Testis (tissue), 3 donors: ENCODE results near the gene FGF21. TPM values are rescaled to one million over a fixed set of nuclear protein-coding genes. Genes with fewer than 3 reads are reported as not detected.

Experiments
- DNase-seq: peaks from one replicate; pipeline ENCODE4 v3.0.0-alpha.2; 2019
- H3K27ac ChIP-seq, 2 donors: fragments of 200-600 bp; sonication (generic); one replicate each; pipeline ENCODE4 v1.5.1; 2019
- H3K27me3 ChIP-seq: fragments of 200-600 bp; sonication (generic); one replicate; pipeline ENCODE4 v1.5.1; 2019
- H3K36me3 ChIP-seq: fragments of 200-600 bp; sonication (generic); one replicate; pipeline ENCODE4 v1.5.1; 2017; ENCODE audit warnings: low read depth; ENCODE audit errors: missing control alignments
- H3K4me1 ChIP-seq: fragments of 200-600 bp; sonication (generic); one replicate; pipeline ENCODE4 v1.5.1; 2019
- H3K4me3 ChIP-seq, 2 donors: fragments of 200-600 bp; sonication (generic); one replicate each; pipeline ENCODE4 v1.5.1; 2017 to 2019
- H3K9me3 ChIP-seq: fragments of 200-600 bp; sonication (generic); one replicate; pipeline ENCODE4 v1.5.1; 2017
- POLR2A ChIP-seq: fragments of 450-650 bp; IDR thresholded peaks from one replicate; pipeline ENCODE4 v1.6.1; 2017; ENCODE audit warnings: antibody characterized with exemption, mild to moderate bottlenecking, moderate library complexity
- WGBS, 2 donors: methylation state at CpG; one replicate each; pipeline ENCODE4 v1.1.5; 2018; 5-methylcytosine and 5-hydroxymethylcytosine counted together
- intact Hi-C: fragments of 100-400 bp; cut with DNase I; formaldehyde crosslinking; loops from one replicate; pipeline ENCODE4 v1.15.1; 2023; ENCODE audit warnings: low total_unique reads
- polyA plus RNA-seq: library from polyadenylated mRNA; stranded (reverse); fragments of 350-450 nt; fragmentation: Illumina TruSeq; extraction: RNeasy Lipid Tissue Mini Kit (QIAGEN cat#74804); gene quantifications from one replicate; pipeline ENCODE4 v1.2.3, GENCODE V29; 2014; ENCODE audit warnings: low read depth, low replicate concordance; ENCODE audit not compliant: insufficient read depth
- total RNA-seq, 2 donors: library from RNA; depleted of rRNA; stranded (reverse); fragments of >200 nt; gene quantifications; one replicate each; pipeline ENCODE4 v1.2.3, GENCODE V29; 2016
- TF ChIP-seq, protein P1 (sequence below), 3 experiments: fragments of 450-650 bp in 2 of 3; fragments of 200-600 bp in 1 of 3; sonication (generic) in 1 of 3; IDR thresholded peaks; one replicate each; pipeline ENCODE4 v1.5.1; 2016 to 2019; ENCODE audit warnings: antibody characterized with exemption in 3 of 3, mild to moderate bottlenecking in 2 of 3, moderate library complexity in 1 of 3

FGF21 gene
- total and polyA plus RNA-seq, 3 donors from 2014 or later, result not detected

DNA sequence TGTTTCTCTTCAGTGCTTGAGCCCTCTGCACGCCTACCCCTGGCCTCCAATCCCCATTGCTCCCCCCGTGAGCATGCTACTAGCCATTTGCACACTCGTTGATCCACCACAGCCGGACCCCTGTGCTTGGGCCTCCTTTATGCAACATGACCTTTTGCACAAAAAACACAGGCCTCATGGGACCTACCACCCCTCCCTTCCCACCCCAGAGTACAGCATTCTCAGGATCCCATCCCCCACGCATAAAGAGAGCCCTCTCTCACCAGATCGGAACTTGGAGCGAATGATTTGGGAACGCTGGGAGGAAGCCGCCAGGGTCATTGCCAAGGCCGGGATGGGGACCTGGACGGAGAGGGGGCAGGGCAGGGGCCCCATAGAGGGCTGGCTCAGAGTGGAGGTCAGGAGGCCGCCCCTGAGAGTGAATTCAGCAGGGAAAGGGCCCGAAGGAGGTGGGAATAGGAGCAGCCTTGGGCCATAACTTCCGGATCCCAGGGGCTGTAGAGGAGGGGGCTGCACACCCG lies 36.6 kb upstream of the FGF21 start:
- intact Hi-C loops, result no loop called here
- Histone ChIP-seq H3K27ac (peak overlapping the region; percentile 29 to 87), H3K36me3 (no peaks in the 10 kb centered on the region), H3K4me1 (peaks cover 47% of the 10 kb centered on the region), H3K27me3 (no peaks in the 10 kb centered on the region), H3K9me3 (no peaks in the 10 kb centered on the region), H3K4me3 (no peak overlapping the region)
- no peak for DNase-seq
- TF ChIP-seq POLR2A, result no peak
- 42 to 49% methylated on average over 10 to 15 of the region's 15 CpGs for WGBS, 2 donors

DNA sequence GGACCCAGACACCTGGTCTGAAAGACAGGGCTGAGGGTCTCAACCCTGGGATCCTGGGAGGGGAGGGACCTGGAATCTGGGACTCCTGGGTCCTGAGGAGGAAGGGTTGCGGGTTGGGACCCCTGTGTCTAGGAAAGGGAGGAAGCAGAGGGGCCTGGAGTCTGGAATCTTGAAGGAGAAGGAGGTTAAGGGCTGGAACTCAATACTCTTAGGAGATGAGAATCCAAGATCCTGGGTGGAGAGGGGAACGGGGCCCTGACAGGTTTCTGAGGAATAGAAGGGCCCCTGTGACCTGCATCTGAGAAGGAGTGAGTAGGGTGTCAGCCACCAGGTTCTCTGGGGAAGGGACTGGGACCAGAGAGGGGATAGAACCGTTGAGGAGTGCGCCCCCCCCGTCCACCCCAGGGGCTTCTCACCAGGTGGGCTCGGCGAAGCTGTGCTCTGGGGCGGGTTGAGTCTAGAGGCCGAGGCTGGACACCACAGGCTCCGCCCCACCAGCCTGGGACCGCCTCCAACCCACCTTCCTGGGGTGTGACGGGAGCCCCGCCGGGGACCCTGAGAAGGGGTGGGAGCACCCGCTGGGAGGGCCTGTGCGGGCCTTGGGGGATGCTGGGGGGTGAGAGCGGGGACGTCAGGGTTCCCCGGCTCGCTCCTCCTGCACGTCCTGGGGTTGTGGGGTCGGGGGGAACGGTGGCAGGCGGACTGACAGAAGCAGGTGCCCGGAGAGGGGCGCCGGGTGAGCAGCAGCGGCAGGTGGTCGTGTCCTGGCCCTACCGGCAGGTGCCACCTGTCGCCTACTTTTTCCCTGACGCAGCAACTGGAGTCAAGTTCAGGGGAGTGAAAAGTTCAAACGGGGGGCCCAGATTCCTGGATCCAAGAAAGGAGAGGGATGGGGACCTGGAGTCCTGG lies 35.8 kb upstream of the FGF21 start, which contains the start of gene MAMSTR:
Gene MAMSTR, minus strand, starts transcription at position 463 of the 909 bp plus-strand sequence. CDS start 694 bp downstream, outside the sequence.
- H3K36me3 ChIP-seq, result no peaks in the 10 kb centered on the region
- intact Hi-C loops, result no loop called here
- TF ChIP-seq POLR2A, result no peak
- TF ChIP-seq, protein P1, sequence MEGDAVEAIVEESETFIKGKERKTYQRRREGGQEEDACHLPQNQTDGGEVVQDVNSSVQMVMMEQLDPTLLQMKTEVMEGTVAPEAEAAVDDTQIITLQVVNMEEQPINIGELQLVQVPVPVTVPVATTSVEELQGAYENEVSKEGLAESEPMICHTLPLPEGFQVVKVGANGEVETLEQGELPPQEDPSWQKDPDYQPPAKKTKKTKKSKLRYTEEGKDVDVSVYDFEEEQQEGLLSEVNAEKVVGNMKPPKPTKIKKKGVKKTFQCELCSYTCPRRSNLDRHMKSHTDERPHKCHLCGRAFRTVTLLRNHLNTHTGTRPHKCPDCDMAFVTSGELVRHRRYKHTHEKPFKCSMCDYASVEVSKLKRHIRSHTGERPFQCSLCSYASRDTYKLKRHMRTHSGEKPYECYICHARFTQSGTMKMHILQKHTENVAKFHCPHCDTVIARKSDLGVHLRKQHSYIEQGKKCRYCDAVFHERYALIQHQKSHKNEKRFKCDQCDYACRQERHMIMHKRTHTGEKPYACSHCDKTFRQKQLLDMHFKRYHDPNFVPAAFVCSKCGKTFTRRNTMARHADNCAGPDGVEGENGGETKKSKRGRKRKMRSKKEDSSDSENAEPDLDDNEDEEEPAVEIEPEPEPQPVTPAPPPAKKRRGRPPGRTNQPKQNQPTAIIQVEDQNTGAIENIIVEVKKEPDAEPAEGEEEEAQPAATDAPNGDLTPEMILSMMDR (IDR thresholded peaks at IDR 0.05), result no peak
- H3K27me3 ChIP-seq, result no peaks in the 10 kb centered on the region
- H3K4me3 ChIP-seq, result peak within 1 kb of the TSS; percentile 51 to 58
- H3K4me1 ChIP-seq, result peaks cover 47% of the 10 kb centered on the region
- no peaks in the 10 kb centered on the region for H3K9me3 ChIP-seq
- H3K27ac ChIP-seq, result peak within 1 kb of the TSS; percentile 29 to 87
- no peak for DNase-seq
- WGBS, 2 donors, result 35 to 49% methylated on average over 7 to 33 of the region's 33 CpGs

- Histone ChIP-seq H3K9me3 (no peaks in the 10 kb centered on the region), H3K27ac (peak overlapping the region; percentile 29 to 87), H3K4me3 (peak overlapping the region; percentile 51 to 58), H3K27me3 (no peaks in the 10 kb centered on the region), H3K4me1 (peaks cover 47% of the 10 kb centered on the region), H3K36me3 (no peaks in the 10 kb centered on the region)
- DNase-seq, result no peak
- TF ChIP-seq POLR2A, result no peak
- TF ChIP-seq, protein P1 (IDR thresholded peaks at IDR 0.05), result no peak
- intact Hi-C loops, result no loop called here
- WGBS, 2 donors, result 3 to 14% methylated on average over 11 to 12 of the region's 12 CpGs
Measured at GRCh38 chr19:48720251-48720612, 35.1 kb upstream of the FGF21 start.

- Histone ChIP-seq H3K9me3 (no peaks in the 10 kb centered on the region), H3K4me3 (peak overlapping the region; percentile 51 to 58), H3K4me1 (peaks cover 46% of the 10 kb centered on the region), H3K36me3 (no peaks in the 10 kb centered on the region), H3K27me3 (no peaks in the 10 kb centered on the region), H3K27ac (peak overlapping the region; percentile 29 to 87)
- WGBS, 2 donors, result 4 to 12% methylated on average over 32 to 41 of the region's 42 CpGs
- DNase-seq, result peak; percentile 100
- no peak for TF ChIP-seq POLR2A
- TF ChIP-seq, protein P1 (IDR thresholded peaks at IDR 0.05), result no peak
- intact Hi-C loops, result no loop called here
Measured at GRCh38 chr19:48720613-48721296, 34.6 kb upstream of the FGF21 start.

- Histone ChIP-seq H3K36me3 (no peaks in the 10 kb centered on the region), H3K9me3 (no peaks in the 10 kb centered on the region), H3K27ac (no peak overlapping the region), H3K4me1 (peaks cover 36% of the 10 kb centered on the region), H3K27me3 (no peaks in the 10 kb centered on the region), H3K4me3 (no peak overlapping the region)
- intact Hi-C loops, result no loop called here
- TF ChIP-seq POLR2A, result no peak
- TF ChIP-seq, protein P1 (IDR thresholded peaks at IDR 0.05), result no peak
- WGBS, 2 donors, result 74 to 83% methylated on average over 11 of the region's 11 CpGs
- DNase-seq, result no peak
Measured at GRCh38 chr19:48722196-48722708, 33.1 kb upstream of the FGF21 start.
